Measurements from ENCODE around the gene PPFIBP1. TPM values are rescaled to one million over a fixed set of nuclear protein-coding genes. Genes with fewer than 3 reads are reported as not detected.
"Not testable (repeated sequence)": the region's sequence is repeated elsewhere in the genome, so short reads cannot be mapped to it uniquely, and the experiment has no call there.

PPFIBP1 gene
- total RNA-seq, 1 donor from 2014 or later, result 439 TPM

DNA sequence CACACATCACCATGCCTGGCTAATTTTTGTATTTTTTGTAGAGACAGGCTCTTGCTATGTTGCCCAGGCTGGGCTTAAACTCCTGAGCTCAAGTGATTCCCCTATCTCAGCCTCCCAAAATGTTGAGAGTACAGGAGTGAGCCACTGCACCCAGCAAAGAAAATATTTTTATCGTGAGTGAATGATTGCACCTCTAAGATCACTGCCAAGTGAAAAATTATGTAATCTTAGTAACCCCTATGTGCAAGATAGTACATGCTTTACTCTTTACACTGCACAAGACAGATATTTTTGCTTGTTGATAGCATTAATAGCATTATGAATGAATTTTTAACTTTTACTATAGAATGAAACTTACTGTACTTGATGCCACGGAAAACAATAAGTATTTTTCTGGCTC lies 183.2 kb downstream of the PPFIBP1 start:
- no peak for DNase-seq (ENCODE audit: low read depth in 2 of 2)

- DNase-seq (ENCODE audit: low read depth in 2 of 2), result no peak
Measured at GRCh38 chr12:27709212-27709931, 185.4 kb downstream of the PPFIBP1 start.

DNA sequence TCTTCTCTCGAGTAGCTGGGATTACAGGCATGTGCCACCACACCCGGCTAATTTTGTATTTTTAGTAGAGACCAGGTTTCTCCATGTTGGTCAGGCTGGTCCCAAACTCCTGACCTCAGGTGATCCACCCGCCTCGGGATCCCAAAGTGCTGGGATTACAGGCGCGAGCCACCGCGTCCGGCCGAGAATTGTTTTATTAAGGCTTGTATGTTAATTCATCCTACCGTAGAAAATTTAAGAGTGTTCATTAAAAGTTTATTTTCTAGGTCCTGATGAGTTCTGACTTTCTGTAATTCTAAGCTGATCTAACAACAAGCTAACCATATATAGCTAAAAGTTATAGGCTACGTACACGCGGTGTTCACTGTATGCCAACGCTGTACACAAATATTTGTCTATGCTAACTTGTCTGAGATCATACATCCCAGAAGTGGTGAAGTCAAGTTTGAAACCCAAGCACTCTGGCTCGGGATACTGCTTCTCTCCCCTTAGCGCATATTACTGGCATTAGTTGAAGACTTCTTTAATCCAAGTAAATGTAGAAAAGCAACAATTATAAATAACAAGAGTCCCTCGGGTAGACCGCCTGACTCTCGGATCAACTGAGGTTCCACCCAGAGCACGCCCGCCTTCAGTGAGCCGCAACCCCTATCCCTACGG lies 186.1 kb downstream of the PPFIBP1 start:
- DNase-seq (ENCODE audit: low read depth in 2 of 2), result peak; percentile 27 to 63

DNA sequence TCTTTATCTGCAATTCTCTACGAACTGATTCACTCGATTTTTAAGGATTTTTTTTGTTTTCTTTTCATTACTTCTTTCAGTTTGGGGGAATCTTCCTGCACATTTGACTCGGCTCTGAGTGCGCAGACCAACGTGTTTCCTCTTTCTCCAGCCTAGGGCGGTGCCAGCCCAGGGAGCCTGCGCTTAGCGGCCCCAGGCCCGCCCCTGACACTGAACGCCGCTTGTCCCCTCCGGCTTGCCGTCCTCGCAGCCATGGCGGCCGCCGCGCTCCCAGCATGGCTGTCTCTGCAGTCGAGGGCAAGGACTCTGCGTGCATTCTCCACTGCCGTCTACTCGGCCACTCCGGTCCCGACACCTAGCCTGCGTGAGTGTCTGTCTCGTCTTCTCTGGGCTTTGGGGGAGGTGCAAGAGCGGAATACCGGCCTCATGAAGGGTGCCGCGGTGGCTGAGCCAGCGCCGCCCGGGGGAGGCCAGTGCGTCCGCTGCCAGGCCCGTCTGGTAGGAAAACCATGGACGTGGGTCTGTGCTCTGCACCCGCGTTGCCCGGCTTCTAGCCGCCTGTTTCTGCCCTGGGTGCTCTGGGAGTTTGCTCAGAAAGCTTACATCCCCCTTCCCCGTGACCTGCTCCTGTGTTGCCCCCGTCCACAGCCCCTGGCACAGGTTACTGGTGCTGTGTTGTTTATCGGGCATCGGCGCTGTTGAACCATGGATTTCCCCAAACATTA lies 186.7 kb downstream of the PPFIBP1 start, which contains the start of gene MRPS35:
MRPS35 (plus strand) TSS at position 241 of the 725 bp plus-strand sequence; CDS start at position 253, 12 bp downstream.
- peak; percentile 84 to 95 for DNase-seq (ENCODE audit: low read depth in 2 of 2)

- DNase-seq (ENCODE audit: low read depth in 2 of 2), result no peak
Measured at GRCh38 chr12:27711317-27711682, 187.3 kb downstream of the PPFIBP1 start.

- no peak for DNase-seq (ENCODE audit: low read depth in 2 of 2)
Measured at GRCh38 chr12:27711967-27712366, 188.0 kb downstream of the PPFIBP1 start.

DNA sequence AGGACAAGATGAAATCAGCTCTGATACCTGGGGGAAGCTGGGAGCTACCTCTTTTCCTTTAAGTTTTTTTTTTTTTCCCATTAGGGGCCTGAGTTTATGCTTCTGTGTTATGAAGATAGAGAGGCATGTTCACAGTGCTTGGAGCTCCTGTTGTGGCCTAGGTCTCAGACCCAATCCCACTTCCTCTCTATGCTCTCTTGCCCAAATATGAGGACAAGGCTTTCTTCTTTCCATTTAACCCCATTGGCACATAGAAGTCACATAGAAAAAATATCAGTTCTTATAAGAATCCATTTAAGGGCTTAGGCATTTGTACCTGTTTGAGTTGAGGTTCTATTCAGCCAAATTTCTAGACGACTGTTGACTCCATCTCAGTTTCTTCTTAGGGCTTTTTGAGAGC lies 199.2 kb downstream of the PPFIBP1 start:
- DNase-seq (ENCODE audit: low read depth in 2 of 2), result no peak

- DNase-seq (ENCODE audit: low read depth in 2 of 2), result no peak
Measured at GRCh38 chr12:27730097-27730588, 206.1 kb downstream of the PPFIBP1 start.

GRCh38 chr12:27732281-27732680 lies 208.3 kb downstream of the PPFIBP1 start:
- peak in 1 of 2 donors; percentile 18 for DNase-seq (ENCODE audit: low read depth in 2 of 2)

GRCh38 chr12:27733052-27733656 lies 209.1 kb downstream of the PPFIBP1 start:
- DNase-seq (ENCODE audit: low read depth in 2 of 2), result peak in 1 of 2 donors; percentile 59

DNA sequence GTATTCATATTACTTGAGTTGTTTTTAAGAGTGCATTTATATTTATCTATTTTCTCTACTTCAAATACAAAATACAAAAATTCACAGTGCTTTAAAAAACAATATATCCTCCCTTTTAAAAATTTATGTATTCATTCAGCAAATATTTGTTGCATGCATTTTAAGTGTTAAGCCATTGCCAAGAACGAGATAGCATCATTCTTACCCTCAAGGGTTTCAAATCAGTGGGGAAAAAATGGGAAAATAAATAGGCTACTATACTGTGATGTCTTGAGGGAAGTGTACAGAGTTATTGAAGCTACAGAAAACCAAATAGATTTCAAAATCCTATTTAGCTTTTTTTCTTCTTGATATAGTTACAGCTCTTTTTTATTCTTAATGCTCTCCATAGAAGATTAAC lies 209.8 kb downstream of the PPFIBP1 start:
- no peak for DNase-seq (ENCODE audit: low read depth in 2 of 2)

DNA sequence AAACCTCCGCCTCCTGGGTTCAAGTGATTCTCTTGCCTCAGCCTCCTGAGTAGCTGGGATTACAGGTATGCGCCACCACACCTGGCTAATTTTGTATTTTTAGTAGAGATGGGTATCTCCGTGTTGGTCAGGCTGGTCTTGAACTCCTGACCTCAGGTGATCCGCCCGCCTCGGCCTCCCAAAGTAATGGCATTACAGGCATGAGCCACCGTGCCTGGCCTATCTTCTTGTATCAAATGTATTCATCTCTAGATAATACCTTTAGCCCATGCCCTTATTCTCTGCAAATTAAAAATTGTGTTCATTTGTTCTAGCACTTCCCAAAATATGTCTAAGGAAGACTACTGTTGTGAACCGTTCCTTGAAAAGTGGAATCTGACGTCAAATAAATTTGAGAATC lies 210.3 kb downstream of the PPFIBP1 start:
- DNase-seq (ENCODE audit: low read depth in 2 of 2), result not testable (repeated sequence)

- DNase-seq (ENCODE audit: low read depth in 2 of 2), result no peak
Measured at GRCh38 chr12:27743601-27744000, 219.6 kb downstream of the PPFIBP1 start.

Other genes starting within 250 kb of the PPFIBP1 start
- gene BMAL2, start 191.4 kb upstream of the PPFIBP1 start, total RNA-seq, result 25.4 and 31.8 TPM in 2 replicates
- gene SMCO2, start 77.5 kb upstream of the PPFIBP1 start, total RNA-seq, result 0.13 TPM in 2 replicates
- gene REP15, start 172.2 kb downstream of the PPFIBP1 start, total RNA-seq, result 5.4 and 12.3 TPM in 2 replicates
- 27.6 and 33.8 TPM in 2 replicates for gene MRPS35, start 186.6 kb downstream of the PPFIBP1 start, total RNA-seq

All from dermis microvascular lymphatic vessel endothelial cell (primary cell).